ENCODE results near the gene AGTRAP. TPM values are rescaled to one million over a fixed set of nuclear protein-coding genes. Genes with fewer than 3 reads are reported as not detected.

The AGTRAP gene
- total and polyA plus RNA-seq, 2 donors (not counting 1 experiment from before 2014, with no cell fraction given): 25.5 to 58.8 TPM

DNA sequence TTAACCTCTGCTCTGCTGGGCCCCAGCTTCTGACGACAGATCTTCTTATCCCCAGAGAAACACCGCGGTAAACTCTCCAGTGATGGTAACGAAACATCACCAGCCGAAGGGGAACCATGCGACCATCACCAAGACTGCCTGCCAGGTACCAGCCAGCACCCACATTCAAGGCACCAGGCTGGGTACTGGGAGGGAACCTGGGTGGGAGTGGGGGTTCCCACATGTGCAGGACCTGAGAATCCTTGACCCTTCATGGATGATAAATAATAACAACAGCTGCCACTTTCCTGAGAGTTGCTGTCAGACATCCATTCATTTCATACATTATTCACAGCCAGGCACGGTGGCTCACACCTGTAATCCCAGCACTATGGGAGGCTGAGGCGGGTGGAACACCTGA lies 23.7 kb upstream of the AGTRAP start:
- no peaks in the 10 kb centered on the region for H3K36me3 ChIP-seq (ENCODE audit: control insufficient read depth, insufficient read depth, low read length)
- TF ChIP-seq CTCF (conservative IDR thresholded peaks at IDR 0.05 in 1 of 2, IDR thresholded peaks at IDR 0.05 in 1 of 2; ENCODE audit: low read depth in 1 of 2, low read length in 2 of 2): no peak
- no peak for TF ChIP-seq EZH2 (IDR thresholded peaks at IDR 0.05; ENCODE audit: low read length, missing control alignments)
- no peak overlapping the region for H3K9ac ChIP-seq (ENCODE audit: insufficient read depth, low read length)
- H3K4me1 ChIP-seq (ENCODE audit: control insufficient read depth, extremely low read depth, insufficient read depth, low read length): no peaks in the 10 kb centered on the region
- H4K20me1 ChIP-seq (ENCODE audit: control insufficient read depth, extremely low read depth, insufficient read depth, low read length): no peaks in the 10 kb centered on the region
- no peak overlapping the region for H3K27ac ChIP-seq (ENCODE audit: insufficient read depth, low read length)
- no peaks in the 10 kb centered on the region for H3K27me3 ChIP-seq (ENCODE audit: control insufficient read depth, insufficient read depth, low read length)
- H3K9me3 ChIP-seq (ENCODE audit: control insufficient read depth, insufficient read depth, low read depth, low read length): no peaks in the 10 kb centered on the region
- no peak overlapping the region for H2AFZ ChIP-seq (ENCODE audit: low read length)
- no peak overlapping the region for H3K4me2 ChIP-seq (ENCODE audit: extremely low read depth, insufficient read depth, low read length)
- H3K4me3 ChIP-seq (replicated peaks in 1 of 4; ENCODE audit: control extremely low read depth in 1 of 4, insufficient read depth in 1 of 4, low read depth in 3 of 4, low read length in 4 of 4): no peak overlapping the region
- H3K79me2 ChIP-seq (ENCODE audit: control insufficient read depth, insufficient read depth, low read length): no peaks in the 10 kb centered on the region
- no peak for DNase-seq (ENCODE audit: low read depth in 2 of 2)

GRCh38 chr1:11713095-11713494 lies 22.8 kb upstream of the AGTRAP start:
- no peaks in the 10 kb centered on the region for H3K27me3 ChIP-seq (ENCODE audit: control insufficient read depth, insufficient read depth, low read length)
- no peak overlapping the region for H3K27ac ChIP-seq (ENCODE audit: insufficient read depth, low read length)
- no peak for DNase-seq (ENCODE audit: low read depth in 2 of 2)
- H3K4me2 ChIP-seq (ENCODE audit: extremely low read depth, insufficient read depth, low read length): no peak overlapping the region
- no peaks in the 10 kb centered on the region for H3K36me3 ChIP-seq (ENCODE audit: control insufficient read depth, insufficient read depth, low read length)
- H4K20me1 ChIP-seq (ENCODE audit: control insufficient read depth, extremely low read depth, insufficient read depth, low read length): no peaks in the 10 kb centered on the region
- TF ChIP-seq EZH2 (IDR thresholded peaks at IDR 0.05; ENCODE audit: low read length, missing control alignments): no peak
- TF ChIP-seq CTCF (conservative IDR thresholded peaks at IDR 0.05 in 1 of 2, IDR thresholded peaks at IDR 0.05 in 1 of 2; ENCODE audit: low read depth in 1 of 2, low read length in 2 of 2): no peak
- H3K9me3 ChIP-seq (ENCODE audit: control insufficient read depth, insufficient read depth, low read depth, low read length): no peaks in the 10 kb centered on the region
- no peaks in the 10 kb centered on the region for H3K4me1 ChIP-seq (ENCODE audit: control insufficient read depth, extremely low read depth, insufficient read depth, low read length)
- H3K9ac ChIP-seq (ENCODE audit: insufficient read depth, low read length): no peak overlapping the region
- no peaks in the 10 kb centered on the region for H3K79me2 ChIP-seq (ENCODE audit: control insufficient read depth, insufficient read depth, low read length)
- H3K4me3 ChIP-seq (replicated peaks in 1 of 4; ENCODE audit: control extremely low read depth in 1 of 4, insufficient read depth in 1 of 4, low read depth in 3 of 4, low read length in 4 of 4): no peak overlapping the region
- no peak overlapping the region for H2AFZ ChIP-seq (ENCODE audit: low read length)

GRCh38 chr1:11714831-11715575 lies 20.9 kb upstream of the AGTRAP start:
- Histone ChIP-seq H3K4me1 (ENCODE audit: control insufficient read depth, extremely low read depth, insufficient read depth, low read length) (no peaks in the 10 kb centered on the region), H3K9ac (ENCODE audit: insufficient read depth, low read length) (no peak overlapping the region), H4K20me1 (ENCODE audit: control insufficient read depth, extremely low read depth, insufficient read depth, low read length) (no peaks in the 10 kb centered on the region), H3K27ac (ENCODE audit: insufficient read depth, low read length) (no peak overlapping the region), H3K4me2 (ENCODE audit: extremely low read depth, insufficient read depth, low read length) (no peak overlapping the region), H3K9me3 (ENCODE audit: control insufficient read depth, insufficient read depth, low read depth, low read length) (no peaks in the 10 kb centered on the region), H2AFZ (ENCODE audit: low read length) (no peak overlapping the region), H3K36me3 (ENCODE audit: control insufficient read depth, insufficient read depth, low read length) (no peaks in the 10 kb centered on the region), H3K79me2 (ENCODE audit: control insufficient read depth, insufficient read depth, low read length) (no peaks in the 10 kb centered on the region), H3K4me3 (replicated peaks in 1 of 4; ENCODE audit: control extremely low read depth in 1 of 4, insufficient read depth in 1 of 4, low read depth in 3 of 4, low read length in 4 of 4) (no peak overlapping the region), H3K27me3 (ENCODE audit: control insufficient read depth, insufficient read depth, low read length) (no peaks in the 10 kb centered on the region)
- TF ChIP-seq EZH2 (IDR thresholded peaks at IDR 0.05; ENCODE audit: low read length, missing control alignments) (no peak), CTCF (conservative IDR thresholded peaks at IDR 0.05 in 1 of 2, IDR thresholded peaks at IDR 0.05 in 1 of 2; ENCODE audit: low read depth in 1 of 2, low read length in 2 of 2) (no peak)
- DNase-seq (ENCODE audit: low read depth in 2 of 2): no peak

All from fibroblast of lung (primary cell).